A549 (cell line): ENCODE results near the gene CDYL. TPM values are rescaled to one million over a fixed set of nuclear protein-coding genes. Genes with fewer than 3 reads are reported as not detected.

Experiments used
- ATAC-seq, 2 experiments: fragments of 200-7000 bp in 1 of 2; fragments of >200 bp in 1 of 2; cut with Nextera tagmentation in 1 of 2; cut with Tn5 transposase in 1 of 2; 3 replicates each; pipeline versions ENCODE4 v1.8.0 to v1.9.1; 2018 to 2020; ENCODE audit warnings: mild to moderate bottlenecking in 1 of 2, moderate library complexity in 1 of 2
- CTCF ChIA-PET: fragments of 300-600 bp; sonication (Branson Sonifier 250); formaldehyde crosslinking; extraction: SDS; loops from one replicate; lab custom pipeline; 2021; ENCODE audit warnings: antibody characterized with exemption, inconsistent platforms; lab: Yijun Ruan, JAX
- POLR2A ChIA-PET: fragments of 350-600 bp; formaldehyde crosslinking; extraction: SDS; loops from one replicate; lab custom pipeline; 2021; ENCODE audit warnings: antibody characterized with exemption, inconsistent platforms; lab: Yijun Ruan, JAX
- DNase-seq, 2 experiments: peaks; one replicate each; pipeline versions ENCODE4 v3.0.0 to v3.0.0-alpha.2; 2011 to 2016; ENCODE audit warnings: low read depth in 1 of 2, low spot score in 1 of 2
- FAIRE-seq: peaks from 2 replicates; lab custom pipeline; 2011; peaks lifted over from hg19 to GRCh38; lab: Jason Lieb, UNC
- H3K27ac ChIP-seq, 2 experiments: fragments of >200 bp; sonication (Bioruptor Twin); formaldehyde crosslinking; 3 replicates each; pipeline ENCODE4 v1.5.1; 2016 to 2017
- H3K4me1 ChIP-seq: fragments of >200 bp; sonication (Bioruptor Twin); formaldehyde crosslinking; 3 replicates; pipeline ENCODE4 v1.6.1; 2016
- H3K4me2 ChIP-seq: fragments of >200 bp; sonication (Bioruptor Twin); formaldehyde crosslinking; 3 replicates; pipeline ENCODE4 v1.6.1; 2016
- H3K4me3 ChIP-seq: fragments of >200 bp; sonication (Bioruptor Twin); formaldehyde crosslinking; 3 replicates; pipeline ENCODE4 v1.5.1; 2016
- H3K9me3 ChIP-seq: fragments of >200 bp; sonication (Bioruptor Twin); formaldehyde crosslinking; 3 replicates; pipeline ENCODE4 v1.6.1; 2016
- CBX2 ChIP-seq: fragments of 200-600 bp; sonication (generic); IDR thresholded peaks from 2 replicates; pipeline ENCODE4 v1.6.1; 2016; ENCODE audit warnings: low read depth, mild to moderate bottlenecking, borderline replicate concordance
- CHD2 ChIP-seq: fragments of 150-350 bp; IDR thresholded peaks from 2 replicates; pipeline ENCODE4 v1.6.1; 2014; ENCODE audit warnings: low read length; ENCODE audit not compliant: partially characterized antibody
- EHF ChIP-seq: fragments of 250-450 bp; sonication (Bioruptor Pico); IDR thresholded peaks from 2 replicates; pipeline ENCODE4 v1.5.0; 2020; ENCODE audit warnings: mild to moderate bottlenecking
- ESRRA ChIP-seq: fragments of 150-350 bp; IDR thresholded peaks from 2 replicates; pipeline ENCODE4 v1.6.1; 2014; ENCODE audit warnings: mild to moderate bottlenecking, low read length, borderline replicate concordance
- HDAC2 ChIP-seq: fragments of 200-600 bp; sonication (generic); IDR thresholded peaks from 2 replicates; pipeline ENCODE4 v1.6.1; 2016
- HEYL ChIP-seq: fragments of 250-450 bp; sonication (Bioruptor Pico); IDR thresholded peaks from 2 replicates; pipeline ENCODE4 v1.8.0; 2021; ENCODE audit warnings: mild to moderate bottlenecking, moderate library complexity
- JUN ChIP-seq, 2 experiments: fragments of >200 bp; sonication (Bioruptor Twin); formaldehyde crosslinking; IDR thresholded peaks; 2 replicates in 1 of 2; 3 replicates in 1 of 2; pipeline ENCODE4 v1.6.1; 2016 to 2017
- JUNB ChIP-seq: fragments of >200 bp; sonication (Bioruptor Twin); formaldehyde crosslinking; IDR thresholded peaks from 2 replicates; pipeline ENCODE4 v1.6.1; 2016
- KDM1A ChIP-seq: fragments of 200-600 bp; sonication (generic); IDR thresholded peaks from 2 replicates; pipeline ENCODE4 v1.6.1; 2016; ENCODE audit warnings: low read depth, mild to moderate bottlenecking
- NFE2L2 ChIP-seq: fragments of 150-350 bp; conservative IDR thresholded peaks from 2 replicates; pipeline ENCODE4 v1.6.1; 2014; ENCODE audit warnings: low read length
- PHF8 ChIP-seq: fragments of 200-600 bp; sonication (generic); IDR thresholded peaks from 2 replicates; pipeline ENCODE4 v1.6.1; 2016; ENCODE audit warnings: low read depth, mild to moderate bottlenecking, antibody characterized with exemption, moderate library complexity, borderline replicate concordance
- POLR2A ChIP-seq: IDR thresholded peaks from 2 replicates; pipeline ENCODE4 v1.6.1; 2012; ENCODE audit warnings: mild to moderate bottlenecking, low read length
- POLR2AphosphoS2 ChIP-seq: conservative IDR thresholded peaks from 2 replicates; pipeline ENCODE4 v1.6.1; 2012; ENCODE audit warnings: low read length, improper control_type of control experiment, inconsistent platforms
- RFX5 ChIP-seq: fragments of 450-650 bp; IDR thresholded peaks from 2 replicates; pipeline ENCODE4 v1.7.1; 2014; ENCODE audit warnings: antibody characterized with exemption, mild to moderate bottlenecking, moderate library complexity
- RNF2 ChIP-seq: fragments of 200-600 bp; sonication (generic); IDR thresholded peaks from 2 replicates; pipeline ENCODE4 v1.6.1; 2016; ENCODE audit warnings: low read depth, mild to moderate bottlenecking, antibody characterized with exemption, moderate library complexity, borderline replicate concordance
- SMC3 ChIP-seq: fragments of >200 bp; sonication (Bioruptor Twin); formaldehyde crosslinking; IDR thresholded peaks from 3 replicates; pipeline ENCODE4 v1.6.1; 2018; ENCODE audit warnings: inconsistent platforms
- TFCP2L1 ChIP-seq: fragments of 250-450 bp; sonication (Bioruptor Pico); IDR thresholded peaks from 2 replicates; pipeline ENCODE4 v1.5.0; 2021; ENCODE audit warnings: mild to moderate bottlenecking
- WGBS: methylation state at CpG from one replicate; pipeline ENCODE4 v1.1.6; 2017; ENCODE audit errors: missing lambda C conversion rate; 5-methylcytosine and 5-hydroxymethylcytosine counted together
- polyA plus RNA-seq, 4 experiments: library from polyadenylated mRNA; depleted of rRNA in 3 of 4; stranded (reverse); fragments of >200 nt; fragmentation: RNase III in 1 of 4; extraction: RNeasy Plus Mini Kit Qiagen cat#74134 plus additional on column Dnase treatment in 1 of 4; gene quantifications; 2 replicates in 3 of 4; 3 replicates in 1 of 4; pipeline ENCODE4 v1.2.3, GENCODE V29; 2011 to 2017
- TF ChIP-seq, protein P1 (sequence below): IDR thresholded peaks from 2 replicates; pipeline ENCODE4 v1.6.1; 2012
- TF ChIP-seq, protein P2 (sequence below): fragments of >200 bp; sonication (Bioruptor Twin); formaldehyde crosslinking; IDR thresholded peaks from 3 replicates; pipeline ENCODE4 v1.6.1; 2016
- TF ChIP-seq, protein P3 (sequence below): fragments of 200-600 bp; sonication (generic); IDR thresholded peaks from 2 replicates; pipeline ENCODE4 v1.6.1; 2016; ENCODE audit warnings: antibody characterized with exemption, mild to moderate bottlenecking, moderate library complexity
- TF ChIP-seq, protein P4 (sequence below): fragments of 150-350 bp; IDR thresholded peaks from 2 replicates; pipeline ENCODE4 v1.6.1; 2014; ENCODE audit warnings: low read depth, mild to moderate bottlenecking, low read length

Gene CDYL
- polyA plus RNA-seq, 2 of the 4 experiments (the other 2 are of a cell fraction), result 18.6 to 42.7 TPM

DNA sequence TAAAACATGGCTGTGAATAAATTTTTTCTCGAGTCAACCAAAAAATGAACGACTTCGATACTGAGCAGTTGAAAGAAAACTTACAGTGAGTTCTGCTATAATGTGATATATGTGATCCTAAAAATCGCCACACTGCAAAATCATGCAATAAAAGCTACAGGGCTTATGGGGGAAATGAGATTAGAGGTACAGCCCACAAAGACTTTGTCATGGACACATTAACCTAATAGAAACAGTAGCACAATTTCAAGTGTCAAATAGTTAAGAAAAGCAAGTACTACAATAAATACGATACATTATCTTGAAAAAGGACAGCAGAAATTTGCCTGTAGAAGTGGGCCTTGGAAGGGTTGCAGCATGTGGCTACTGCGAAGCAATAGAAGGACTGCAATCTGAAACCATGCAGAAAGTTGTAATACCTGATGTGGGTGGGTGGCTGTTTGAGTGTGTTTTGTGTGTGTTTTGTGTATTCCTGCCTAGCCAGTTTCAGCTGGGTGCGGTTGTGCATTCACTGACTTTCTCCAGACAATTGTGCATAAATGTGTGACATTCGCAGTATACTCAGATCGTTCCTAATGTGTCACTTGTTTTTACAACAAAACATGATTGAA is 148.6 kb downstream of the CDYL start (continued):
- TF ChIP-seq HEYL (no peak), ESRRA (no peak)
- TF ChIP-seq, protein P1, sequence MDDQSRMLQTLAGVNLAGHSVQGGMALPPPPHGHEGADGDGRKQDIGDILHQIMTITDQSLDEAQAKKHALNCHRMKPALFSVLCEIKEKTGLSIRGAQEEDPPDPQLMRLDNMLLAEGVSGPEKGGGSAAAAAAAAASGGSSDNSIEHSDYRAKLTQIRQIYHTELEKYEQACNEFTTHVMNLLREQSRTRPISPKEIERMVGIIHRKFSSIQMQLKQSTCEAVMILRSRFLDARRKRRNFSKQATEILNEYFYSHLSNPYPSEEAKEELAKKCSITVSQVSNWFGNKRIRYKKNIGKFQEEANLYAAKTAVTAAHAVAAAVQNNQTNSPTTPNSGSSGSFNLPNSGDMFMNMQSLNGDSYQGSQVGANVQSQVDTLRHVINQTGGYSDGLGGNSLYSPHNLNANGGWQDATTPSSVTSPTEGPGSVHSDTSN, result no peak

DNA sequence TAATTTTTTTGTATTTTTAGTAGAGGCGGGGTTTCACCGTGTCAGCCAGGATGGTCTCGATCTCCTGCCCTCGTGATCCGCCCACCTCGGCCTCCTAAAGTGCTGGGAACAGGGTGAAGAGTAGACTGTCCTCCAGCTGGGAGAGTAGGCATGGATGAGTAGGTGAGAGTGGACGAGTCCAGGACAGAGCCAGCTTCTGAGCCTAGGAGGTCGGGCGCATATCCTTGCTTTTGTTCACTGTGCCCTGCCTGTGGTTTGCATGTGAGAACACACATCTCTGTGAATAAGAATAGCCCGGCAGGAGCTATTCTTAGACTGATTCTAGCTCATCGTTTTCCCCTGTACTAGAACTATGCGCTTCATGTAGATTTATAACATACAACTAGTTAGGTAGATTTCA is 149.4 kb downstream of the CDYL start:
- H3K4me2 ChIP-seq, result no peak overlapping the region
- WGBS, result 98% methylated on average over 12 of the region's 12 CpGs
- no peaks in the 10 kb centered on the region for H3K9me3 ChIP-seq
- POLR2A ChIA-PET, result no interaction called here
- peaks cover 3% of the 10 kb centered on the region; the same call in 2 of the 3 replicates for H3K4me1 ChIP-seq
- DNase-seq, result no peak
- FAIRE-seq, result no peak
- CTCF ChIA-PET, result no interaction called here
- H3K4me3 ChIP-seq, result no peak overlapping the region
- H3K27ac ChIP-seq, result no peak overlapping the region
- ATAC-seq, result no peak
- TF ChIP-seq, protein P2, sequence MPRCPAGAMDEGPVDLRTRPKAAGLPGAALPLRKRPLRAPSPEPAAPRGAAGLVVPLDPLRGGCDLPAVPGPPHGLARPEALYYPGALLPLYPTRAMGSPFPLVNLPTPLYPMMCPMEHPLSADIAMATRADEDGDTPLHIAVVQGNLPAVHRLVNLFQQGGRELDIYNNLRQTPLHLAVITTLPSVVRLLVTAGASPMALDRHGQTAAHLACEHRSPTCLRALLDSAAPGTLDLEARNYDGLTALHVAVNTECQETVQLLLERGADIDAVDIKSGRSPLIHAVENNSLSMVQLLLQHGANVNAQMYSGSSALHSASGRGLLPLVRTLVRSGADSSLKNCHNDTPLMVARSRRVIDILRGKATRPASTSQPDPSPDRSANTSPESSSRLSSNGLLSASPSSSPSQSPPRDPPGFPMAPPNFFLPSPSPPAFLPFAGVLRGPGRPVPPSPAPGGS, result no peak
- TF ChIP-seq SMC3, result no peak
- TF ChIP-seq NFE2L2, result no peak
- no peak for TF ChIP-seq POLR2AphosphoS2
- no peak for TF ChIP-seq CHD2
- no peak for TF ChIP-seq RNF2
- no peak for TF ChIP-seq RFX5
- TF ChIP-seq JUN (IDR thresholded peaks at IDR 0.05), result no peak
- no peak for TF ChIP-seq JUNB
- no peak for TF ChIP-seq KDM1A
- no peak for TF ChIP-seq POLR2A
- TF ChIP-seq, protein P3, sequence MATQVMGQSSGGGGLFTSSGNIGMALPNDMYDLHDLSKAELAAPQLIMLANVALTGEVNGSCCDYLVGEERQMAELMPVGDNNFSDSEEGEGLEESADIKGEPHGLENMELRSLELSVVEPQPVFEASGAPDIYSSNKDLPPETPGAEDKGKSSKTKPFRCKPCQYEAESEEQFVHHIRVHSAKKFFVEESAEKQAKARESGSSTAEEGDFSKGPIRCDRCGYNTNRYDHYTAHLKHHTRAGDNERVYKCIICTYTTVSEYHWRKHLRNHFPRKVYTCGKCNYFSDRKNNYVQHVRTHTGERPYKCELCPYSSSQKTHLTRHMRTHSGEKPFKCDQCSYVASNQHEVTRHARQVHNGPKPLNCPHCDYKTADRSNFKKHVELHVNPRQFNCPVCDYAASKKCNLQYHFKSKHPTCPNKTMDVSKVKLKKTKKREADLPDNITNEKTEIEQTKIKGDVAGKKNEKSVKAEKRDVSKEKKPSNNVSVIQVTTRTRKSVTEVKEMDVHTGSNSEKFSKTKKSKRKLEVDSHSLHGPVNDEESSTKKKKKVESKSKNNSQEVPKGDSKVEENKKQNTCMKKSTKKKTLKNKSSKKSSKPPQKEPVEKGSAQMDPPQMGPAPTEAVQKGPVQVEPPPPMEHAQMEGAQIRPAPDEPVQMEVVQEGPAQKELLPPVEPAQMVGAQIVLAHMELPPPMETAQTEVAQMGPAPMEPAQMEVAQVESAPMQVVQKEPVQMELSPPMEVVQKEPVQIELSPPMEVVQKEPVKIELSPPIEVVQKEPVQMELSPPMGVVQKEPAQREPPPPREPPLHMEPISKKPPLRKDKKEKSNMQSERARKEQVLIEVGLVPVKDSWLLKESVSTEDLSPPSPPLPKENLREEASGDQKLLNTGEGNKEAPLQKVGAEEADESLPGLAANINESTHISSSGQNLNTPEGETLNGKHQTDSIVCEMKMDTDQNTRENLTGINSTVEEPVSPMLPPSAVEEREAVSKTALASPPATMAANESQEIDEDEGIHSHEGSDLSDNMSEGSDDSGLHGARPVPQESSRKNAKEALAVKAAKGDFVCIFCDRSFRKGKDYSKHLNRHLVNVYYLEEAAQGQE, result no peak
- TF ChIP-seq, protein P1, result no peak
- TF ChIP-seq, protein P4, sequence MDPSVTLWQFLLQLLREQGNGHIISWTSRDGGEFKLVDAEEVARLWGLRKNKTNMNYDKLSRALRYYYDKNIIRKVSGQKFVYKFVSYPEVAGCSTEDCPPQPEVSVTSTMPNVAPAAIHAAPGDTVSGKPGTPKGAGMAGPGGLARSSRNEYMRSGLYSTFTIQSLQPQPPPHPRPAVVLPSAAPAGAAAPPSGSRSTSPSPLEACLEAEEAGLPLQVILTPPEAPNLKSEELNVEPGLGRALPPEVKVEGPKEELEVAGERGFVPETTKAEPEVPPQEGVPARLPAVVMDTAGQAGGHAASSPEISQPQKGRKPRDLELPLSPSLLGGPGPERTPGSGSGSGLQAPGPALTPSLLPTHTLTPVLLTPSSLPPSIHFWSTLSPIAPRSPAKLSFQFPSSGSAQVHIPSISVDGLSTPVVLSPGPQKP, result no peak
- TF ChIP-seq PHF8, result no peak
- no peak for TF ChIP-seq HDAC2
- no peak for TF ChIP-seq CBX2
- TF ChIP-seq TFCP2L1 (CRISPR knock-in tag), result no peak
- TF ChIP-seq EHF (CRISPR knock-in tag), result no peak
